PC-3 (cell line): Measurements from ENCODE around the gene LTBP1.

Source experiments
- CTCF ChIP-seq: fragments of 300-600 bp; sonication (generic); conservative IDR thresholded peaks from 2 replicates; pipeline ENCODE4 v1.5.1; 2017; ENCODE audit warnings: antibody characterized with exemption, low read depth, mild to moderate bottlenecking, low read length
- EZH2 ChIP-seq: fragments of 300-600 bp; sonication (generic); IDR thresholded peaks from one replicate; pipeline ENCODE4 v1.6.1; 2017; ENCODE audit warnings: antibody characterized with exemption, mild to moderate bottlenecking, low read length; ENCODE audit not compliant: unreplicated experiment
- EZH2phosphoT487 ChIP-seq: fragments of 300-600 bp; sonication (generic); IDR thresholded peaks from 2 replicates; pipeline ENCODE4 v1.6.1; 2018; ENCODE audit warnings: mild to moderate bottlenecking, antibody characterized with exemption, low read length, borderline replicate concordance

- no peak for TF ChIP-seq CTCF
- no peak for TF ChIP-seq EZH2
- TF ChIP-seq EZH2phosphoT487: no peak
Observed at GRCh38 chr2:32902986-32903385, 43.8 kb upstream of the LTBP1 start.
